ENCODE results near the gene BCL10.
"Not testable (repeated sequence)": the region's sequence is repeated elsewhere in the genome, so short reads cannot be mapped to it uniquely, and the experiment has no call there.

The BCL10 gene

GRCh38 chr1:85262985-85263384 lies 13.4 kb downstream of the BCL10 start:
- DNase-seq, result no peak

GRCh38 chr1:85259912-85260274 lies 16.5 kb downstream of the BCL10 start:
- DNase-seq, result peak; percentile 84

GRCh38 chr1:85259118-85259911 lies 17.1 kb downstream of the BCL10 start, which contains the start of gene C1orf52:
TSS of gene C1orf52 (minus strand) at chr1:85259662. CDS start at chr1:85259633, 29 bp downstream.
- peak; percentile 87 for DNase-seq

GRCh38 chr1:85258536-85259117 lies 17.8 kb downstream of the BCL10 start:
- DNase-seq, result no peak

GRCh38 chr1:85249042-85249441 lies 27.4 kb downstream of the BCL10 start:
- DNase-seq, result not testable (repeated sequence)

GRCh38 chr1:85245891-85246290 lies 30.5 kb downstream of the BCL10 start:
- DNase-seq, result no peak

GRCh38 chr1:85245456-85245855 lies 31.0 kb downstream of the BCL10 start:
- no peak for DNase-seq

- DNase-seq, result no peak
Observed at GRCh38 chr1:85244271-85245061, 32.0 kb downstream of the BCL10 start.

- DNase-seq, result no peak
Observed at GRCh38 chr1:85243372-85243771, 33.1 kb downstream of the BCL10 start.

GRCh38 chr1:85240643-85241042 lies 35.8 kb downstream of the BCL10 start:
- DNase-seq, result no peak

- no peak for DNase-seq
Observed at GRCh38 chr1:85240174-85240601, 36.2 kb downstream of the BCL10 start.

GRCh38 chr1:85237613-85238012 lies 38.8 kb downstream of the BCL10 start:
- DNase-seq, result no peak

- no peak for DNase-seq
Observed at GRCh38 chr1:85230305-85230977, 46.0 kb downstream of the BCL10 start.

GRCh38 chr1:85229574-85230097 lies 46.8 kb downstream of the BCL10 start:
- DNase-seq, result no peak

GRCh38 chr1:85228972-85229371 lies 47.5 kb downstream of the BCL10 start:
- no peak for DNase-seq

GRCh38 chr1:85225624-85226380 lies 50.6 kb downstream of the BCL10 start:
- DNase-seq, result no peak

GRCh38 chr1:85224734-85225623 lies 51.5 kb downstream of the BCL10 start:
- DNase-seq, result no peak

GRCh38 chr1:85224295-85224694 lies 52.1 kb downstream of the BCL10 start:
- no peak for DNase-seq

GRCh38 chr1:85223334-85223733 lies 53.1 kb downstream of the BCL10 start:
- no peak for DNase-seq

GRCh38 chr1:85220756-85221201 lies 55.7 kb downstream of the BCL10 start:
- DNase-seq, result no peak
